Stimulated activated CD4-positive, alpha-beta T cell treated with anti-CD3 and anti-CD28 coated beads, Interleukin-1b, Interleukin-23, amount 100 ng/mL, for 24 hours (primary cell): ENCODE results near the gene ASB16.

Source experiments
- DNase-seq, 4 experiments: peaks; one replicate each; pipeline ENCODE4 v3.0.0-alpha.2; 2020; ENCODE audit warnings: low read depth in 4 of 4, low spot score in 1 of 4

ASB16 gene

GRCh38 chr17:44206825-44207155 lies 36.3 kb downstream of the ASB16 start:
- no peak for DNase-seq

- DNase-seq, result no peak
Measured at GRCh38 chr17:44207319-44207718, 36.8 kb downstream of the ASB16 start.

DNA sequence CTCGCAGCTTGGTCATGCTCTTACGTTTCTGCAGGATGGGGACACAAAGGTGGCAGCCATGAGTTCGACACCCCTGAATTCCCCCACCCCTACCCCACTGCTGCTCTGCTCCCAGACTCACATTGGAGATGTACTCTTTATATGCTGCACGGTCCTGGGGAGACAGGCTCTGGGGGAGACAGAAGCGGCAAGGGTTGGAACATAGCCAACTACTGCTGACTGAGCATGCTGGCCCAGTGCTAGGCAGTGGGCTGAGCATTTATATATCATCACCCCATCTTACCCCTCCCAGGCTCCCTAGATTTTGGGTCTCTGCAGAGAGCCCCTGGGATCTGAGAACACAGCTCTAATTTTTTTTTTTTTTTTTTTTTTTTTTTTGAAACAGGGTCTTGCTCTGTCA lies 37.2 kb downstream of the ASB16 start:
- DNase-seq, result no peak

DNA sequence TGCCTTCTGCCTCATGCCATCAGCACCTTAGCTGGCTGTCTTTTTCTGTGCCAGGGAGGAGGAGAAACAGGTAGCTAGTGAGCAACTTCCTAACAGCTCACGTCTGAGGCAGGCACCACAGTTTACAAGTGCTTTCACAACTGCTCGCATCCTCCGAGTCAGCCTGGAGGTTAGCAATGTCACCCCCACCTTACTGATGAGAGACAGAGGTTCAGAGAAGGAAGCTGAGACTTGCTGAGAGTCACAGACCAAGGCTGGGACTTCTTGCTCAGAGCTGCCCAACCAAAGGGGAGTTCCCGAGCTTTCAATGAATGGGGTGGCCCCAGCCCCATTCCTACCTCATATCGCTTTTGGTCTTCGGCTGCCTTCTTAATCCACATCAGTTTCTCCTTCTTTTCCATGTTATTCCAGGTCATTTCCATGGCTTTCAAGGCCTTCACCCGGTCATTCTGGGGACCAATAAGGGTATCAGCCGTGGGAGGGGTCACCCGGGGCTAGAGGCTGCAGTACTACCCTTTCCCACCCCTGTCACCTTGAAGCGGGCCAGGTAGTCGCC lies 39.4 kb downstream of the ASB16 start:
- DNase-seq, result peak in 1 of 4 experiments; percentile 55

GRCh38 chr17:44210342-44211192 lies 40.1 kb downstream of the ASB16 start:
- DNase-seq, result peak in 2 of 4 experiments; percentile 71 to 88

DNA sequence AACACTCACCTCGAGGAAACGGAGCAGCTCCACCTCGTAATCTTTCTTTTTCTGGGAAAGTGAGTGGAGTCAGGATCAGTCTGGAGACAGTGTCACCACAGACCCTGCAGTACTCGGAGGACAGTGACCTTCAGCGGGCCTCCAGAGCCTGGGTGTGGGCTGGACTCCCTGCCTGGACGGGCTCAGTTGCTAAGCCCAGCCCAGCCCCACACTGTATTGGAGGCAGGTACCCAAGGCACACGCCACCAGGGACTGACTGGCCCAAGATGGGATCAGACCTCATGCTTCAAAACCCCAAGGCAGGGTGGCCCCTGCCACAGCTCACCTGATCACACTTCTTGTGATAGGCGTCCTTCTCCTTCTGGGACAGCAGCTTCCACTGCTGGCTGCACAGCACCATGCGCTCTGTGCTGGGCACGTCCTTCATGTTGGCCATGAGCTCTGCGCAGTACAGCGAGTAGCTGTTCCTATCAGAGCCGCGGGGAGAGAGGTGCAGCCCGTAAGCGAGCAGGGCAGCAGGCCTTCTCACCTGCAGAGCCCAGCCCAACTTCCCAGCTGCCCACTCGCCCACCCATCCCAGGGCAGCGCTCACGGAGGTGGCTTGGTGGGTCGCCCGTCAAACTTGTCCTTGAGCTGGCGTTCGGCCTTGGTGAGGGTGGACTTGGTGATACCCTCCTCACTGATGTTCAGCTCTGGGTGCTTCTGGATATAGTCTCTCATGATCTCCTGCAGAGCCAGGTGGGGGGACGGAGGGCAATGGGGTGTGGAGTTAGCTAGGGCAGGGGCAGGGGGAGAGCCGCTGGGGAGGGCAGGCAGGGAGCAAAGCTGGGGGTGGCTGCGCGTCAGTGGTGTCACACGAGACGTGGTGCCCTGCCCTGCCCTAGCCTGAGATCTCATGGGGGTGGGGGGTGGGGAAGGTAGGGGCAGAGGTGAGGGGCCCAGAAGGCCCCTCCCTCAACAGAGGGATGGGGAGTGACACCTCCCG lies 41.1 kb downstream of the ASB16 start:
- no peak for DNase-seq

DNA sequence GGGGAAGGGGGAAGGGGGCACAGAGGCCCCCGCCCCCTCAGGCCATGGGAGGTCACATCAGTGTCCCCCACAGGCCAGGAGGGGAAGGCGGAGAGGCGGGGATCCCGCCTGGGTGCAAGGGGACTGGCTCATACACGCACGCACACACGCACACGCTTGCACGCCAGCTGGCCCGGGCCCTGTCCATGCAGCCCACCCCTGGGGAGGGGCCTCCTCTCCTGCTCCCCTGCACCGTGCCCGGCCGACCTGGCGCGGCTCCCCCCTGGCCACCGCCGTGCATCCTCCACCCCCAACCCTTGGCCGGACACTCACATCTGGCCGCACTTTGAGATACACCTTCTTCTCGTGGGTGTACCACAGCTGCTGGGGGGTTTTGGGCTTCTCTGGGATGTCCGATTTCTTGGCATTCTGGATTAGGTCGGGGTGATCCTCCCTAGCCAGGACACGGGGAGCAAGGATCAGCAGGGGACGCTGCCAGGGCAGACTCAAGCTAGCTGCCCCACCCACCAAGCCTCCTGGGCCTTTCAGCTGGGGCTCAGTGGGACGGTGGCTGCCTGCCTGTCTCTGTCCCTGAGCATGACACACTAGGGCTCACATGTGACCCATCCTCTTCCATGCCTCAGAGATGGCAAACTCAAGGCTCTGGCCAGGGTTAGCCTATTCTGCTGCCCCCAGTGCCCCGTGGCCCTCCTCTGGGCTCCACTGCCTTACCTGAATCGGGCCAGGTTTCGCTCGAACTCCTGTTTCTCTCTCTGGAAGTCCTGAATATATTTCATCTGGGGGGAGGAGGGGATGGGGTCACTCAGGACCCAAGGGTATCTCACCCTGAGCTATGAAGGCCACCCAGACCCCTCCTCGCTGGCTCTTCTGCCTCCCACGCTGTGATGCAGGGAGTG lies 42.3 kb downstream of the ASB16 start:
- DNase-seq, result no peak

GRCh38 chr17:44213403-44214229 lies 43.1 kb downstream of the ASB16 start:
- no peak for DNase-seq

- DNase-seq, result no peak
Measured at GRCh38 chr17:44214230-44214494, 43.7 kb downstream of the ASB16 start.

DNA sequence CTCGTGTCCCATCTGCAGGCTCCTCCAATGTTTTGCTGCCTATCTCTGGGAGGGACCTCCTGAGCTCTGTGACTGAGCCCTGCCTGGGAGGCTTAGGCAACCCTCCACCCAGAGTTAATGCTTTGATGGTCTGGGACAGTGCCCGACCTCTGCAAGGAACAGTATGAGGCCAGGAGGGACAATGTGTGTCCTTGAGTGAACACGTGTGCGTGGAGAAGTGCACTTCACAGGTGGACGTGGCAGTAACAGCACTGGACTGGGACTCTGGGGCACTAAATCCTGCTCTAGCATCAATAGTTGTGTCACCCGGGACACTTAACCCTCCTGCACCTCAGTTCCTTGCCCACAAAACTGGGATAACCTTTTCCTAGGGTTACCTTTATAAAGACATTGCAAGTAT lies 44.4 kb downstream of the ASB16 start:
- no peak for DNase-seq

DNA sequence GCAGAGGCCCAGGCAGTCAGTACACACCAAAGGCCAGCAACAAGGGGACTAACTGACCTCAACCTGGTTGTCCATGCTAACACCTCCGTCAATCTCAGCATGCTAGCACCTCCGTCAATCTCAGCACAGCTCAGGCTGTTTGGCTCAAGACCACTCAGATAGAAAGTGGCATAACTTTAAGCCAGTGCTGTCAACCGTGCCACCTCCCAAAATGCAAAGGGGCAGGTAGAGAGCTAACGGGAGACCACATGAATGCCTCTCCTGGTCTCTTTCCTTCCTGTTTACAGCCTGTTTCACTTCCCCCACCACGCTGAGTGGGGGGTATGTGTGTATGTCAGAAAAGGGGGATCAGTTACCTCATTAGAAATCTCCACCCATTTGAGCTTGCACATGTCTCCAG lies 45.7 kb downstream of the ASB16 start:
- no peak for DNase-seq

GRCh38 chr17:44216694-44217093 lies 46.2 kb downstream of the ASB16 start:
- DNase-seq, result no peak

GRCh38 chr17:44217738-44218343 lies 47.3 kb downstream of the ASB16 start:
- no peak for DNase-seq

DNA sequence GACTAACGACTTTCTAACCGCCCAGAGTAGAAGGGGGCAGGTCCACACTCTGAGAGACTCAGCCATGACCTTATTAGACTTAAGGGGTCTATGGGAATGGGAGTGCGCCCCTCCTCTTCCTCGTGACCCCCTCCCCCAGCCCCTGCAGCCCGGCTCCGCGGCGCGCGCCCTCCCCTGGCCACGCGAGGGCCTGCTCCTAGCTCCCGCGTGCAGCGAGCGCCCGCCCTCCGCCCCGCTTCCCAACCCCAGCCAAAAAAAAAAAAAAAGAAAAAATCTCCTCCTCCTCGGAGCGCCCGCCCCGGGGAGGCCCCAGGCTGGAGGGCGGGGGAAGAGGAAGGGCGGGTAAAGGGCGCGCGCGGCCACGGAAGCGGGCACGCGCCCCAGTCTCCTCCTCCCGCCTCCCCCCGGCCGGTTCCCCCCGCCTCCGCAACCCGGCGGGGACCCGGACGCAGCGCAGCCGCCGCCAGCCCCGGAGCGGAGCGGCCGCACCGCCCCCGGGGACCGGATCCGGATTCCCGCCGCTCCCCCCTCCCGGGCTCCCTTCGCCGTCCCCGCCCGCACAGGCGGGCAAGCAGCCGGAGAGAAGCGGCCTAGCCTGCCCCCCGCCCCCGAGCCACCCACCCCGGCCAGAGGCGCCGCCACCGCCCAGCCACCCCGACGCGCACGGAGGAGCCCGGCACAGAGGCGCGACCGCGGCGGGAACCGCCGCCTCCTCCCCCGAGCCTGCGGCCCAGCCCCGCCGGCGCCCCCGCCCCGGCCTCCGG lies 48.0 kb downstream of the ASB16 start:
- peak in 3 of 4 experiments; percentile 67 to 80 (median 80) for DNase-seq

GRCh38 chr17:44219108-44219615 lies 48.7 kb downstream of the ASB16 start:
- DNase-seq, result peak in 2 of 4 experiments; percentile 52 to 54

DNA sequence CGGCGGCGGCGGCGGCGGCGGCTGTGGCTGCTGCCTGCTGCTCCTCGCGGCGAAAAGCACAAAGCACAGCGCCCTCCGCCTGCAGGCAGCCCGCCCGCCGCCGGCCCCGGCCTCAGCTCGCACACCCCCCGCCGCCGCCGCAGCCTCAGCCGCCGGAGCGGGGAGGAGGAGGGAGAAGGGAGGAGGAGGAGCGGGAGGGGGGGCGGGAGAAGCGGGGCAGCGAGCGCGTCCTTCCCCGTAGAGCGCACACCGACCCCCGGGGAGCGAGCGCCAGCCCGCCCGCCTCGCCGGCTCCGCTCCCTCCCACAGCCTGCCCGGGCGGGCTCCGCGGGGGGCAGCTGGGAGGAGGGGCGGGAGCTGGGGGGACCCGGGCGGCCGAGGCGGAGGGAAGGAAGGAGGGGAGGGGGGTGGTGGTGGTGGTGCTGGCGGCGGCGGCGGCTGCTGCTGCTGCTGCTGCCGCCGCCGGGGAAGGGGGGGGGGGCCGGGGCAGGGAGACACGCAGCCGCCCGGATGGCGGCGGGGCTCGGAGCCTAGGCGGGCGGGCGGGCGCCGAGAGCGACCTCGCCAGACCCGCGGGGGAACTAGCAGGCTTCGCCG lies 49.2 kb downstream of the ASB16 start, which contains the start of gene UBTF:
TSS of gene UBTF (minus strand) at position 60 of the 597 bp plus-strand sequence. CDS start 1,446 bp downstream, outside the sequence.
- DNase-seq, result peak in 3 of 4 experiments; percentile 46 to 52 (median 47)

- peak in 1 of 4 experiments; percentile 42 for DNase-seq
Measured at GRCh38 chr17:44220213-44221083, 49.9 kb downstream of the ASB16 start.
